Fibroblast of pulmonary artery (primary cell): ENCODE measurements around the gene EVI5L.
A peak's percentile ranks its signal among the peaks of the same experiment; 100 is the strongest.

ENCODE experiments used
- DNase-seq: peaks from one replicate; pipeline ENCODE4 v3.0.0-alpha.2; 2010; ENCODE audit warnings: low read depth
- H3K4me3 ChIP-seq: replicated peaks from 2 replicates; pipeline ENCODE4 v1.5.1; 2011; ENCODE audit warnings: low read depth, mild to moderate bottlenecking, control low read depth, low read length, moderate library complexity
- TF ChIP-seq, protein P1 (sequence below): IDR thresholded peaks from 2 replicates; pipeline ENCODE4 v1.5.1; 2011; ENCODE audit warnings: mild to moderate bottlenecking, control low read depth, low read length, inconsistent platforms; ENCODE audit errors: missing control alignments

Gene EVI5L

DNA sequence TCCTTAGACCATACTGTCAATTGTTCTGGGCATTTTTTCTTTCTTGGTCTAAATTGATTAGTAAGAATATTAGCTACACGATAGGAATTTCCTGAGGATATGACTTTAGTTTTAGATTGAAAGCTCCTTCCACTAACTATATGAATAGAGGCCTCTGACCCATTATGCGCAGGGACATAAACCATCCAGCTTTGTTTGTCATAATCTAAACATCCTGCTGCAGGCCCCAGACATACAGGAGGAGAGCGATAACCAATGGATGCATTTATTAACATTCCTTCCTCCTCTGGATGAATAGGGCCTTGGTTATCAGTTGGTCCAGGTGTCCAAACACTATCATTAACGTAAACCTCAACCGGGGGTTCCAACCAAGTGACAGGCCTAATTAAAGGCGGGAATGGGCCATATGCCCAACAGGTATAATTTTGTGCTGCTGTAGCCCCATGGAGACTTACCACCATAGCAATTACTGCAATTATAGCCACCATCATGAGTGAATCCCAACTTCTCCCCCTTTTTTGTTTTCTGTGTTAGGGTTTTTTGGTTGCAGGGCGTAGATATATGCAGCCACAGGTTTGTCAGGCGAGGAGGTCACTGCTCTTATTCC is 34.4 kb upstream of the EVI5L start:
- no peak overlapping the region for H3K4me3 ChIP-seq
- TF ChIP-seq, protein P1, sequence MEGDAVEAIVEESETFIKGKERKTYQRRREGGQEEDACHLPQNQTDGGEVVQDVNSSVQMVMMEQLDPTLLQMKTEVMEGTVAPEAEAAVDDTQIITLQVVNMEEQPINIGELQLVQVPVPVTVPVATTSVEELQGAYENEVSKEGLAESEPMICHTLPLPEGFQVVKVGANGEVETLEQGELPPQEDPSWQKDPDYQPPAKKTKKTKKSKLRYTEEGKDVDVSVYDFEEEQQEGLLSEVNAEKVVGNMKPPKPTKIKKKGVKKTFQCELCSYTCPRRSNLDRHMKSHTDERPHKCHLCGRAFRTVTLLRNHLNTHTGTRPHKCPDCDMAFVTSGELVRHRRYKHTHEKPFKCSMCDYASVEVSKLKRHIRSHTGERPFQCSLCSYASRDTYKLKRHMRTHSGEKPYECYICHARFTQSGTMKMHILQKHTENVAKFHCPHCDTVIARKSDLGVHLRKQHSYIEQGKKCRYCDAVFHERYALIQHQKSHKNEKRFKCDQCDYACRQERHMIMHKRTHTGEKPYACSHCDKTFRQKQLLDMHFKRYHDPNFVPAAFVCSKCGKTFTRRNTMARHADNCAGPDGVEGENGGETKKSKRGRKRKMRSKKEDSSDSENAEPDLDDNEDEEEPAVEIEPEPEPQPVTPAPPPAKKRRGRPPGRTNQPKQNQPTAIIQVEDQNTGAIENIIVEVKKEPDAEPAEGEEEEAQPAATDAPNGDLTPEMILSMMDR: no peak
- no peak for DNase-seq

DNA sequence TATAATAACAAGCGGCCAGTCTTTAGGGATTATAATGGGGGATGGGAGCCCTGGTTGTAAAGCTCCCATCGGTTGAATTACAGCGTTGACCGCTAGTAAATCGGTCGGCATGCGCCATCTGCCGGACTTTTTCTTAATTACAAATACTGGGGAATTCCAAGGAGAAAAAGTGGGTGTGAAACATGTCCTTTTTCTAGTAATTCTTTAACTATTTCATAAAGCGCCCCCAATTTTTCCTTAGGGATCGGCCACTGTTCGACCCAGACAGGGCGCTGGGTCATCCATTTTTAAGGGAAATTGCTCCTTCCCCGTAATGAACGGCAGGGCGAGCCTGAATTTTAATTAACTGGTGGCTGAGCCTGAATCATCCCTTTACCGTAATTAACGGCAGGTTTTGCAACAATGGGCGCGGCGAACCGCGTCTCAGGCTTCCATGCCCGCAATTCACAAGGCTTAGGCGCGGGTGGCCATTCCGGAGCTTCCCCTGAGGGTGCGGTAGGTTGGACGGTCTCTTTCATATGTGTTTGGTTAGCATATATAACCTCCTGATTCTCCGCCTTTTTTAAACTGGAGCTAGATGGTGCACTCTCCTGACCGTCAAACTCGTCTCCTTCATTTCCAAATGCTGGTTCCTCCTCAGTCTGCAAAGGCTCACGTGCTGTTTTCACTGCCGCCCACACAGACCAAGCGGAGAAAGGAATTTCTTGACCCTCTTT is 30.2 kb upstream of the EVI5L start:
- peak; percentile 84 for DNase-seq
- TF ChIP-seq, protein P1: peak; percentile 47
- peak overlapping the region; percentile 22 for H3K4me3 ChIP-seq

DNA sequence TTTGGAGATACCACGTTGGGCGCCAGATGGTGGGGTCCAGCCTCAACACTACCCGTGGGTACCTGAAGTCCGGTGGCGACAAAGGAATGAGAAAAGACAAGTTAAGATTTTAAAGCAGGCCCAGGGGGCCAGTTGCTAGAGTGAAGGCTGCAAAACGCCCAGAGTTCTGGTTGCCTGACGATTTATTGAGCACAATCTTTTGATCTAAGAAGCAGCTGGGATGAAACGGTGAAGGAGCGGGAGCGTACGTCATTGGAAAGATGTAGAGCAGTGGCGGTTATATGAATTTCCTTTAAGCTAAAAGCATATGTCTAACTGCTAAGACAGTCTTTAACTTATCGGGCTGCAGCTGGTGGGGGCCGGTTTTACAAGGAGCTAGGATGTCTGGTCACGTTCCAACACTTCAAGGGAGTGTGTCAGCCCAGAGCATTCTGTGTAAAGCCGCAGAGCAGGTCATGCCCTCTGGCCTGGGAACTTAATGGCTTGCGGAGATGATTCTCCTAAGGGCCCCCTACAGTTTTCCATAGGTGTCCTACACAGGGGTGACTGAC is 28.9 kb upstream of the EVI5L start:
- H3K4me3 ChIP-seq: no peak overlapping the region
- TF ChIP-seq, protein P1: no peak
- no peak for DNase-seq

DNA sequence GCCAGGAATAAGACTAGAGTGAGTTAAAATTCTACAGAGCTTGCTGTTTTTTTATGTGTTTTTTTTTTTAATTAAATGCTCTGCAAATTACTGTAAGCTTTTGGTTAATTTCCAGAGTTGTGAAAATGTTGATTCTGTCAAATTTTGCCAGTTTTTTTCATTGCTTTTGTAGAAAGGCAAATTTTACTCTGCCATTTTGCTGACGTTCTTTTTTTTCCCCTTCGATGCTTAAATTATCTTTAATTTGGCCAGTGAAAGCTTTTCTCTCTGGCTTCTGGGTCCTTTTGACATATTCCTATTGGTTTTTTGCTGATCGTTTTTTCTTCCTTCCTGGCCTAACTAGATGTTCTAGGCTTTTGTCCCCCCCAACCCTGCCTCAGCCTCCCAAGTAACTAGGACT is 23.8 kb upstream of the EVI5L start:
- TF ChIP-seq, protein P1: no peak

DNA sequence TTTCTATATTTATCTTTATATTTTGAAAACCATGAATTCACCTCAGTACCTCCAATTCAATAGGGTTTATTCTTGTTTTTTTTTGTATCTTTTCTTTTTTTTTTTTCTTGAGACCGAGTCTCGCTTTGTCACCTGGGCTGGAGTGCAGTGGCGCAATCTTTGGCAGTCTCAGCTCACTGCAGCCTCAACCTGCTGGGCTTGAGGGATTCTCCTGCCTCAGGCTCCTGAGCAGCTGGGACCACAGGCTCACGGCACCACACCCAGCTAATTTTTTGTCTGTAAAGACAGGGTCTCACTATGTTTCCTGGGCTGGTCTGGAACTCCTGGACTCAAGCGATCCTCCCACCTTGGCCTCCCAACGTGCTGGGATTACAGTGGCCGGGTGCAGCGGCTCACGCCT is 23.1 kb upstream of the EVI5L start:
- no peak overlapping the region for H3K4me3 ChIP-seq
- TF ChIP-seq, protein P1: no peak
- no peak for DNase-seq

More for the DNA sequence above, 23.8 kb upstream of the EVI5L start:
- no peak for DNase-seq
- H3K4me3 ChIP-seq: no peak overlapping the region

DNA sequence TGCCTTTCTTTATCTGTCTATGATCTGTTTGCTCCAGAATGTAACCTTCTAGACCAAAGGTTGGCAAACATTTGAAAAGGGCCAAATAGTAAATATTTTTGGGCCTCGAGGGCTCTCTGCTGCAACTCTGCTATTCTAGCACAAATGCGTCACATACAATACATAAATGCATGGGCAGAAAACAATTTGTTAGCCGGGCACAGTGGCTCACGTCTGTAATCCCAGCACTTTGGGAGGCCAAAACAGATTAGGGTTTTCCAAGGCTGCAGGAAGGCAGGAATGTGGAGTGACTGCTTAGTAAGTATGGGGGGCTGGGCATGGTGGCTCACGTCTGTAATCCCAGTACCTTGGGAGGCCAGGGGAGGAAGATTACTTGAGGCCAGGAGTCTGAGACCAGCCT is 21.9 kb upstream of the EVI5L start:
- H3K4me3 ChIP-seq: no peak overlapping the region
- DNase-seq: no peak
- TF ChIP-seq, protein P1: no peak
